GM21360 (cell line): ENCODE data around the gene MAN1A2.
A peak's percentile ranks its signal among the peaks of the same experiment; 100 is the strongest.
"Not testable (repeated sequence)": the region's sequence is repeated elsewhere in the genome, so short reads cannot be mapped to it uniquely, and the experiment has no call there.

ENCODE experiments used
- ATAC-seq: cut with Tn5 transposase; IDR thresholded peaks from one replicate; pipeline ENCODE4 v1.9.1; 2021; ENCODE audit warnings: mild to moderate bottlenecking, moderate library complexity; ENCODE audit not compliant: unreplicated experiment

The MAN1A2 gene

GRCh38 chr1:117367046-117368025 lies at the start of gene MAN1A2:
Gene MAN1A2, plus strand, starts transcription at chr1:117367449. Its CDS starts 735 bp downstream, at chr1:117368184.
- peak; percentile 58 for ATAC-seq

- no peak for ATAC-seq
Observed at GRCh38 chr1:117318011-117318410, 49.2 kb upstream of the MAN1A2 start.

GRCh38 chr1:117318426-117318825 lies 48.8 kb upstream of the MAN1A2 start:
- ATAC-seq, result no peak

GRCh38 chr1:117320515-117320914 lies 46.7 kb upstream of the MAN1A2 start:
- no peak for ATAC-seq

GRCh38 chr1:117321680-117322609 lies 45.3 kb upstream of the MAN1A2 start:
- no peak for ATAC-seq

GRCh38 chr1:117324357-117324756 lies 42.9 kb upstream of the MAN1A2 start:
- ATAC-seq, result no peak

- not testable (repeated sequence) for ATAC-seq
Observed at GRCh38 chr1:117326035-117326434, 41.2 kb upstream of the MAN1A2 start.

GRCh38 chr1:117327011-117327410 lies 40.2 kb upstream of the MAN1A2 start:
- ATAC-seq, result no peak

- ATAC-seq, result no peak
Observed at GRCh38 chr1:117335376-117336086, 31.7 kb upstream of the MAN1A2 start.

GRCh38 chr1:117336088-117336817 lies 31.0 kb upstream of the MAN1A2 start:
- no peak for ATAC-seq

GRCh38 chr1:117339866-117340700 lies 27.2 kb upstream of the MAN1A2 start:
- no peak for ATAC-seq

GRCh38 chr1:117341123-117341522 lies 26.1 kb upstream of the MAN1A2 start:
- ATAC-seq, result no peak

GRCh38 chr1:117342397-117342796 lies 24.9 kb upstream of the MAN1A2 start:
- ATAC-seq, result no peak

- ATAC-seq, result no peak
Observed at GRCh38 chr1:117346206-117346928, 20.9 kb upstream of the MAN1A2 start.

GRCh38 chr1:117347907-117348306 lies 19.3 kb upstream of the MAN1A2 start:
- no peak for ATAC-seq

- ATAC-seq, result not testable (repeated sequence)
Observed at GRCh38 chr1:117352695-117353094, 14.6 kb upstream of the MAN1A2 start.

GRCh38 chr1:117357833-117358603 lies 9.2 kb upstream of the MAN1A2 start:
- not testable (repeated sequence) for ATAC-seq

GRCh38 chr1:117358604-117358887 lies 8.7 kb upstream of the MAN1A2 start:
- not testable (repeated sequence) for ATAC-seq
